Smooth muscle cell of the brain vasculature (primary cell): ENCODE data around the gene AARS2.
"Not testable (repeated sequence)": the region's sequence is repeated elsewhere in the genome, so short reads cannot be mapped to it uniquely, and the experiment has no call there.

Source experiments
- DNase-seq: peaks from one replicate; pipeline ENCODE4 v3.0.0-alpha.2; 2012; ENCODE audit warnings: low read depth, low spot score

AARS2 gene

GRCh38 chr6:44332585-44332984 is 19.4 kb upstream of the AARS2 start:
- no peak for DNase-seq

GRCh38 chr6:44329858-44330257 is 16.7 kb upstream of the AARS2 start:
- DNase-seq: no peak

- DNase-seq: not testable (repeated sequence)
These were observed 15.1 kb upstream of the AARS2 start for GRCh38 chr6:44328203-44328602.

- DNase-seq: no peak
These were observed 14.6 kb upstream of the AARS2 start for GRCh38 chr6:44327760-44328159.

GRCh38 chr6:44327096-44327495 is 13.9 kb upstream of the AARS2 start:
- DNase-seq: no peak

GRCh38 chr6:44321210-44321609 is 8.1 kb upstream of the AARS2 start:
- DNase-seq: no peak

- not testable (repeated sequence) for DNase-seq
These were observed 4.0 kb upstream of the AARS2 start for GRCh38 chr6:44317136-44317631.

GRCh38 chr6:44316481-44316880 is 3.3 kb upstream of the AARS2 start:
- no peak for DNase-seq

GRCh38 chr6:44315951-44316350 is 2.8 kb upstream of the AARS2 start:
- DNase-seq: no peak

- DNase-seq: no peak
These were observed 2.4 kb upstream of the AARS2 start for GRCh38 chr6:44315516-44315915.

- not testable (repeated sequence) for DNase-seq
These were observed 1.5 kb upstream of the AARS2 start for GRCh38 chr6:44314657-44315056.

GRCh38 chr6:44311767-44312166 is 1.4 kb downstream of the AARS2 start:
- no peak for DNase-seq

GRCh38 chr6:44311304-44311703 is 1.8 kb downstream of the AARS2 start:
- no peak for DNase-seq

- no peak for DNase-seq
These were observed 2.9 kb downstream of the AARS2 start for GRCh38 chr6:44310241-44310640.

GRCh38 chr6:44309631-44310030 is 3.5 kb downstream of the AARS2 start:
- no peak for DNase-seq

GRCh38 chr6:44309092-44309491 is 4.1 kb downstream of the AARS2 start:
- no peak for DNase-seq

GRCh38 chr6:44307217-44307616 is 5.9 kb downstream of the AARS2 start:
- DNase-seq: no peak

- DNase-seq: no peak
These were observed 6.4 kb downstream of the AARS2 start for GRCh38 chr6:44306710-44307109.

- no peak for DNase-seq
These were observed 7.9 kb downstream of the AARS2 start for GRCh38 chr6:44305200-44305725.

GRCh38 chr6:44304282-44305199 is 8.6 kb downstream of the AARS2 start:
- DNase-seq: no peak

GRCh38 chr6:44303842-44304241 is 9.3 kb downstream of the AARS2 start:
- no peak for DNase-seq

- DNase-seq: no peak
These were observed 10.3 kb downstream of the AARS2 start for GRCh38 chr6:44302856-44303255.
